ENCODE measurements around the gene DLAT.
A peak's percentile ranks its signal among the peaks of the same experiment; 100 is the strongest.
"Not testable (repeated sequence)": the region's sequence is repeated elsewhere in the genome, so short reads cannot be mapped to it uniquely, and the experiment has no call there.

The DLAT gene

DNA sequence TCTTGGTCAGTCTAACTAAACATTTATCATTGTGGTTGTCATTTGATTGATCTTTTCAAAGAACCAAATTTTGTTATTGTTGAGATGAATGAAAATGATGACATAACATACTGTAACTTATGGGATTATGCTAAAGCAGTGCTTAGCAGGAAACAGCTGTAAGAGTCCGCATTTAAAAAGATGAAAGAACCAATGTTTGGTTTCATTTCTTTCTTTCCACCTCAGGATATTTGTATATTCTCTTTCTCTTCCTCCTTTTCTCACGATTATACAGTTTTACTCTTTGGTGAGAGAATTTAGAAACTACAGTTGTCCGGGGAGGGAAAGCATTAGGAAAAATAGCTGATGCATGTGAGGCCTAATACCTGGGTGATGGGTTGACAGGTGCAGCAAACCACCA lies 25.5 kb downstream of the DLAT start:
- no peak for DNase-seq (ENCODE audit: low read depth)

- DNase-seq (ENCODE audit: low read depth), result no peak
These were observed 26.6 kb downstream of the DLAT start for GRCh38 chr11:112051768-112052167.

DNA sequence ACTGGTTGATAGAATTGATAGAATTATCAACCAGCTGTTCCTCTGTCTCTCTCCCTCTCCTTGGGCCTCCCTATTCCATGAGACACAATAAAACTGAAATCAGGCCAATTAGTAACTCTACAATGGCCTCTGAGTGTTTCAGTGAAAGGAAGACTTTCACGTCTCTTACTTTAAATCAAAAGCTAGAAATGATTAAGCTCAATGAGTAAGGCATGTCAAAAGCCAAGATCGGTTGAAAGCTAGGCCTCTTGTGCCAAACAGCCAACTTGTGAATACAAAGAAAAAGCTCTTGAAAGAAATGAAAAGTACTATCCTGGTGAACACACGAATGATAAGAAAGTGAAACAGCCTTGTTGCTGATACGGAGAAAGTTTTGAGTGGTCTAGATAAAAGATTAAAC lies 32.0 kb downstream of the DLAT start:
- DNase-seq (ENCODE audit: low read depth), result no peak

DNA sequence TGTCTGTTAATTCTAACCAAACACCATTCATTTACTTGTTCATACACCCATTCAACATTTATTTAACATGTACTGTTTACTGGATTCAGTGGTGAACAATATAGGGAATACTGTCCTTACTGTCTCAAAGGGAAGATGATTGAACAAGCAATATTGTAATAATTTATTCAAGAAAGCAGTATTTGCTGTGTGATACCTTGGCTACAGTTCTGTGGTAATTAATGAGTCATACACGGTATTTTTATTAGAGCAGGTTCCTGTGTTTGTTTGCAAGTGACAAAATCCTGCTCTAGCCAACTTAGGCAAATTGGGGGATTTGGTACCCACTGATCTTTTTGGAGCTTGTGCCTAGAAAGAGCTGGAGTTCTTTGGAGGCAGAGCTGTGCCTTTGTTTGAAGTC lies 32.9 kb downstream of the DLAT start:
- no peak for DNase-seq (ENCODE audit: low read depth)

DNA sequence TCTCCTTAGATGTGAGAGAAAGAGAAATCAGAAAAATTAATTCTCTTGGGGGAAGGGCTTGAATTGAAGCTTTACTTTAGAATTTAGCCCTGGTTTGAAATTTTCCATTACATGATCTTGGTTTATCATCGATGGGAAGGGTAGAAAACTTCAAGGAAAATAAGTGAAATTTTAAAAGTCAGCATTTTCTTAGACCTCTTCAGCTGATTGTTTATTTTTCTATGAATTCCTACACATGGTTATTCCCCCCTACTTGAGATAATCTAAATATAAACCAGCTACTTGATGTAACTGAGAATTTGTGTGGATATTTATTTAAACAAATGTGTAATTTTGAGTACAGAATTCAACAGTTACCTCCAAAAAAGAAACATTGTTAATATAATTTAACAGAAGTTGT lies 37.7 kb downstream of the DLAT start:
- no peak for DNase-seq (ENCODE audit: low read depth)

DNA sequence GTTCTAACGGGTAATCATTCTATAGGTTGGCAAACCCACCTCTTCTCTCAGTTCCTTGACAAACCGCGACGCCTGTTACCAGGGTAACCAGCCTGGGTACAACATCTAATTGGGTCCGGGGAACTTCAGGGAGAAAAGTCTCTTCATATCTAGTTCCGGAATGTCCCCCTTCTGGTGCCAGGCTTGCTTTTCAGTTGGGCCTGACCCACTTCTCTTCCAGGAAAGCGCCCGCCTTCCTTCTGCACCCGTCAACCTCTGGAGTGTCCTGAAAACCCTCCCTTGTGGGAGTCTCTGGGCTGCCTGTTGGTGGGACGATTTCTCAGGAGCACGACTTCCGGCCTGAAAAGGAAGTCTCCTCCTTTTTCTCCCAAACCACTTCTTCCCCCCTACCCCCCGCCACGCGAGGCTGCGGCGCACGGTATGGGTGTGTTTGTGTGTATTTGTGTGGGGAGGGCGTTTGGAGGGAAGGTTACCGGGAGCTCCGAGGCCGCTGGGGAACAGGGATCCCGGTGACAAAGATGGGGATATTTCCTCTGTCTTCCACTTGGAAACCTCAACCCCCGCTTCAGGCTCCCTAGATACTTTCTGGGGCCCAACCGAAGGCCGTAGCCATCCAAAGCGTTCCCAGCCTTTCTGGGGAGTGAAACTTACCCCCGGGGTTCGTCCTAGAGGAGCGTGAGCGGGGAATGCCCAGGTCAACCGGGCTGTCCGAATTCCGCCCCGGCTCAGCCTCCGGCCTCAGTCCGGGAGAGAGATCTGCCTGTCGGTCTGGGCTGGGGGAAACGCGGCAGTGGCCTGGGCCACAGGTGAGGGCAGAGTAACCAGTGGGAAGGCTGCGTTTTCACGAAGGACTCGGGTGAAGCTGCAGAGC lies 49.0 kb downstream of the DLAT start, which contains the start of the genes NKAPD1 and PIH1D2:
TSS of gene NKAPD1 (plus strand) at position 359 of the 871 bp plus-strand sequence. CDS start 1,276 bp downstream, outside the sequence.
TSS of gene PIH1D2 (minus strand) at position 77 of the 871 bp plus-strand sequence. CDS start 843 bp downstream, outside the sequence.
- DNase-seq (ENCODE audit: low read depth), result peak; percentile 92

DNA sequence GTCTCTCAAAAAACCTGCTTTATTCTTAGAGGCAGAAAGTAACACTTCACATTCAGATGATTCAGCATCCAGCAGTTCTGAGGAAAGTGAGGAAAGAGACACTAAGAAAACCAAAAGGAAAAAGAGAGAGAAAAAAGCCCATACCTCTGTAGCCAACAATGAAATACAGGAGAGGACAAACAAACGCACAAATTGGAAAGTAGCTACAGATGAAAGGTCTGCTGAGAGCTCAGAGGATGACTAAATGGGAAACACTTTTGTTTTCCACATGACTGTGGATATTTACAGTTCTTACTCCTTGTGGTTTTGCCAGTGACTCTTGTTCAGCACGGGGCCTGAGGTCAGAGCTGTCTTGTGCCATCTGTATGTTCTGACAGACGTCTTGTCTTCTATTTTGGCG lies 57.5 kb downstream of the DLAT start:
- DNase-seq (ENCODE audit: low read depth), result peak; percentile 50

- DNase-seq (ENCODE audit: low read depth), result peak; percentile 43
These were observed 60.7 kb downstream of the DLAT start for GRCh38 chr11:112085822-112086421.

DNA sequence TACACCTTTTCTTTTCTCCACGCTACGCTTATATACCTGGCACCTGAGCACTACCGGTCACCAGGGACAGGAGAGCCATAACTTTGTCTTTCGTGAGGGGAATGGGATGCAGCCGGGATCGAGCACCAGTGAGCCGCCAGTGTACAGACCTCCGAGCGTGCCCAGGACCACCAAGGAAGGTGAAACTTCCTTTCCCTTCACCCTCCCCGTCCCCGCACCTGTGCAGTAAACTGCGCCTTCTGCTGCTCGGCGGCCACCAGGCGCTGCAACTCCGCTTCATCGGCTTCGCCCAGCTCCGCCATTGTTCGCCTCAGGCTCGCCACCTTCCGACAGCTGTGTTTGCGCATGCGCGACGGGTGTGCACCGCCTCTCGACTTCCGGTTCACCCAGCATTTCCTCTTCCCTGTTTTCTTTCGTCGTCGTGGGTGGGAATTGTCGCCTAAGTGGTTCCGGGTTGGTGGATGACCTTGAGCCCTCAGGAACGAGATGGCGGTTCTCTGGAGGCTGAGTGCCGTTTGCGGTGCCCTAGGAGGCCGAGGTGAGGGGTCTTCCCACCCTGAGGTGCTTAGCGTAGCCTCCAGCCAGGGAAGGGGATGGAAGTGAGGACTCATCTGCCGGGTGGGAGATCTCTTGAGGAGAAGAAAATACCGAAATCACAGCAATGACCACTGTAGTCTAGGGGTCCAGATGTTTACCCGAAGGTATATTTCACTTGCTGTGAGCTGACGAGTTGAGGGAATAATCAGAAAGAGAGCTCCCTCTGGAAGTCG lies 61.4 kb downstream of the DLAT start, which contains the start of the genes SDHD and TIMM8B:
TSS of gene SDHD (plus strand) at position 452 of the 770 bp plus-strand sequence. CDS start at position 487, 35 bp downstream.
TSS of gene TIMM8B (minus strand) at position 335 of the 770 bp plus-strand sequence. CDS start at position 302, 33 bp downstream.
- peak; percentile 98 for DNase-seq (ENCODE audit: low read depth)

GRCh38 chr11:112087212-112087611 lies 62.0 kb downstream of the DLAT start:
- DNase-seq (ENCODE audit: low read depth), result no peak

GRCh38 chr11:112095302-112095701 lies 70.1 kb downstream of the DLAT start:
- not testable (repeated sequence) for DNase-seq (ENCODE audit: low read depth)

DNA sequence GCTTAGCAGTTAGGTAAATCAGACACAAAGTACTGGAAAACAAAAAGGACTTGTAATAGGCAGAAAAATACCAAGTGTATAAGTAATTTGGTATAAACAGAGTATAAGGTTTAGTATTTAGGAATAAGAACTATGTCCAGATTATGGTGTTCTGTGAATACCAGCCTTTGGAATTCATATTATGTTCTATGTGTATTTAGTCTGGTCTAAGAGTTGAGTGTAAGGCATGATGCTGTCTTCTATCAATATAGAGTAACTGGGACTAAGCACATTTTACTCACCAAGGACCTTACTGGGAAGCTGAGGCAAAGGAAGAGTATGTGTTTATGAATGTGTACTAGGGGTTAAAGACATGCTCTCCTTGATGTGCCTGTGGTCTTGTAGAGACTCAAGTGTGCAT lies 71.0 kb downstream of the DLAT start:
- peak; percentile 30 for DNase-seq (ENCODE audit: low read depth)

DNA sequence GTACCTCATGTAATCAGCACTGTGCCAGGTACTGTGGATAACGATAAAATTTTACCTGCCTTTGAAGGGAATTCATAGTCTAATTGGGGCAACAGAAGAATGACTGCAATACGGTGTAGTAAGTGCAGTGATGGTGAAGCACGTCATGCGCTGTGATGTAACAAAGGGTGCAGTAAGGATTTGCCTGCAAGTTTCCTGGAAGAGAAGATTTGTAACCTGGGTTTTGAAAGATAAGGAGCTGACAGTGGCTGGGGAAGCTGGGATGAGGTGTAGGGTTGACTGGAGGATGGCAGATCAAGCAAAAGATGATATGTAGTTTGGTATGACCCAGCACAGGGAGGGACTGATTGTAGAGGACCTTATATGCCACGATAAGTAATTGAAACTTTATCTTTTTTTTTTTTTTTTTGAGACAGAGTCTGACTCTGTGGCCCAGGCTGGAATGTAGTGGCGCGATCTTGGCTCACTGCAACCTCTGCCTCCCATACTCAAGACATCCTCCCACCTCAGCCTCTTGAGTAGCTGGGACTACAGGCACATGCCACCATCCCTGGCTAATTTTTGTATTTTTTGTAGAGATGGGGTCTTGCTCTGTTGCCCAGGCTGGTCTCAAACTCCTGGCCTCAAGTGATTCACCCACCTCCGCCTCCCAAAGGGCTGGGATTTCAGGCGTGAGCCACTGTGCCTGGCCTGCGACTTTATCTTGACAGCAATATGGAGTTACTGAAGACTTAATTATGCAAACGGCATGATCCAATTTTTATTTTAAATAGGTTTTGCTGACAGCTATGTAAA lies 72.7 kb downstream of the DLAT start:
- no peak for DNase-seq (ENCODE audit: low read depth)

GRCh38 chr11:112100462-112100861 lies 75.3 kb downstream of the DLAT start:
- peak; percentile 70 for DNase-seq (ENCODE audit: low read depth)

DNA sequence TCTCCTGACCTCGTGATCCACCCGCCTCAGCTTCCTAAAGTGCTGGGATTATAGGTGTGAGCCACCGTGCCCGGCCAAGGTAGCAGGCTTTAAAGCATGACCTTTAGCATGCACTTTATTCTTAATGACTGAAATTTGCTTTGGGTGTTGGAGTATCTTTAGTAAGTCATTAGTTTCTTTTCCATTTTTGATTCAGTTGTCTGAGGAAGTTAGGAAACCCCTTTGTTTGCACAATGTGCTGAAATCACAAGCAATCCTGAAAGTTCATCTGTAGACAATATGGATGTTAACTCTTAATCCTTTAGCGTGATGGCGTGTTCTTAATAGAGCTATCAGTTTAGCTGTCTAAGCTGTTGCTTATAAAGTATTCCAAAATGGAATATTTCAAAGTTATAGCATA lies 78.2 kb downstream of the DLAT start:
- DNase-seq (ENCODE audit: low read depth), result no peak

DNA sequence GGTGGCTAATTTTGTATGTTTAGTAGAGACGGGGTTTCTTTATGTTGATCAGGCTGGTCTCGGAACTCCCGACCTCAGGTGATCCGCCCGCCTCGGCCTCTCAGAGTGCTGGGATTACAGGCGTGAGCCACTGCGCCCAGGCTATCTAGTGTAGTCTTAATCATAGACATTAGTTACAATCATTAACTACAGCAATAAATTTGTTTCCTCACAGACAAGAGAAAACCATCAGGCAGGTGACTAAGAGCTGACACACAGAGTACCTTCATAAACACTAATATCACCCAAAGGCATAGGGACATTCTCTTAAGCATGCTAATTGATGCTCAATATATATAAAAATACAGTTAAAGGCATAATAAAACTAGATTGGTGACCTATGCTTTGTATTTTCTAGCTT lies 80.9 kb downstream of the DLAT start:
- no peak for DNase-seq (ENCODE audit: low read depth)

Measured in EH (cell line).